GM18867 (cell line): ENCODE results near the gene XRN1.

Experiments used
- ATAC-seq: cut with Tn5 transposase; IDR thresholded peaks from one replicate; pipeline ENCODE4 v1.9.1; 2021; ENCODE audit warnings: mild to moderate bottlenecking, moderate library complexity; ENCODE audit not compliant: unreplicated experiment

XRN1 gene

GRCh38 chr3:142275856-142276255 lies 172.0 kb downstream of the XRN1 start:
- no peak for ATAC-seq

DNA sequence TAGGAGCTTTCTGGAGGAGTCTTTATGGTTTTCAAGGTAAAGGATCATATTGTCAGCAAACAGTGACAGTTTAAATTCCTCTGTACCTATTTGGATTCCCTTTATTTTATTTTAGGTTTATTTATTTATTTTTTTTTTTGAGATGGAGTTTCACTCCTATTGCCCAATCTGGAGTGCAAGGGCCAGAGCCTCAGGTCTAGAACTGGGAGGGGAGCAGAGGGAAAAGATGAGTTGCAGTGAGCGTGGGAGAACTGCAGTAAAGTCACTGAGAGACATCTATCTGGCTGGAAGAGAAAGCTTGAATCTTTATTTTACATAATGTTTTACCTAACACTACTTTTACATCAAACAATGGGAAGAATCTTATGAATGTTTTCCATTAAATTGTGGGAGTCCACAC lies 172.9 kb downstream of the XRN1 start:
- no peak for ATAC-seq

DNA sequence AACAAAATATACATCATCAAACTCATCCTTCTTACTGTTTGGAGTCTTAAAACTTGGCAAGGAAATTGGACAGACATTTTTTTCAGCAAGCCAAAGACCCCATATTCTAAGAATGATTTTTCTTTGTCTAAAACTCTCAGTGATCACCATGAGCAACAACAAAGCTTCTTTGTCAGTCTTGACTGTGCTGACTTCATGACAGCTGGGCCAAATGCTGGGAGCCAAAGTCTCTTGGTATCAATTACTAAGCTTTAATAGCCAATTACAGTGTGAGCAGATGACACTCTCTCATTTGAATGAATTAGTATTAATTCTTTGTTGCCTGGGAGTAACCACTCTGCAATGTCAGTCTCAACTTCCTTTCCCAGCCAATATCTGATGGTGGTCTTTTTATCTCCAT lies 174.3 kb downstream of the XRN1 start:
- ATAC-seq = no peak

DNA sequence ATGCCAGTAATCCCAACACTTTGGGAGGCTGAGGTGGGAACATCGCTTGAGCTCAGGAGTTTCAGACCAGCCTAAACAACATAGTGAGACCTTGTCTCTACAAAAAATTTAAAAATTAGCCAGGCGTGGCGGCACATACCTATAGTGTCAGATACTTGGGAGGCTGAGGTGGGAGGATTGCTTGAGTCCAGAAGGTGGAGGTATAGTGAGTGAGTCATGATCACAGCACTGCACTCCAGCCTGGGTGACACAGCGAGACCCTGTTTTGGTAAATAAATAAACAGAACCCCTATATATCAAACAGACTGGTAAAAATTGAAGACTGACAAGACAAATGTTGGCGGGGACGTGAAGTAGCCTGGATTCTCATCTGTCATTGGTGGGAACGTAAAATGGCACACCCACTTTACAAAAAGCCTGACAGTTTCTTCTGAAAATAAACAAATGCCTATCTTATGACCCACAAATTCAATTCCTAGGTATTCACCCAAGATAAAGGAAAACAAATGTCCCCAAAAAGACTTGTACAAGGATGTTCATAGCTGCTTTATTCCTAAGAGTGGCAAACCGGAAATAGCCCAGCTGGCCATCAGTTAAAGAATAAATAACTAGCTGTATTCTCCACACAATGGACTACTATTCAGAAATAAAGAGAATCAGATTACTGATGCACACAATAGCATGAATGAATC lies 175.5 kb downstream of the XRN1 start:
- ATAC-seq = no peak

GRCh38 chr3:142270407-142270806 lies 177.4 kb downstream of the XRN1 start:
- no peak for ATAC-seq

GRCh38 chr3:142269767-142270166 lies 178.1 kb downstream of the XRN1 start:
- ATAC-seq = no peak

GRCh38 chr3:142268426-142268825 lies 179.4 kb downstream of the XRN1 start:
- ATAC-seq = no peak

GRCh38 chr3:142267269-142267668 lies 180.6 kb downstream of the XRN1 start:
- no peak for ATAC-seq

GRCh38 chr3:142263112-142263511 lies 184.7 kb downstream of the XRN1 start:
- no peak for ATAC-seq

DNA sequence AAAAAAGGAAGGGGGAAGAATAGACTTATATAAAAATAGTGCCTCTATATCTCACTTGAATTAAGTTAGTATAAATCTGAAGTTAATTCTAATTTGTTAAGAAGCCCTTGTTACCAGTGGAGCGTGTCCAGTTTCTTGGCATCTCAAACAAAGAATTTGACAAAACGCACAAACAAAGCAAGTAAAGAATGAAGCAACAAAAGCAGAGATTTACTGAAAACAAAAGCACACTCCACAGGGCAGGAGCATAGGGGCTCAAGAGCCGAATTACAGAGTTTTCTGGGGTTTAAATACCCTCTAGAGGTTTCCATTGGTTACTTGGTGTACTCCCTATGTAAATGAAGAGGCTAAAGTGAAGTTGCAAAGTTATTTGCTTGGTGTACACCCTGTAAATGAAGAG lies 188.5 kb downstream of the XRN1 start:
- ATAC-seq = no peak

DNA sequence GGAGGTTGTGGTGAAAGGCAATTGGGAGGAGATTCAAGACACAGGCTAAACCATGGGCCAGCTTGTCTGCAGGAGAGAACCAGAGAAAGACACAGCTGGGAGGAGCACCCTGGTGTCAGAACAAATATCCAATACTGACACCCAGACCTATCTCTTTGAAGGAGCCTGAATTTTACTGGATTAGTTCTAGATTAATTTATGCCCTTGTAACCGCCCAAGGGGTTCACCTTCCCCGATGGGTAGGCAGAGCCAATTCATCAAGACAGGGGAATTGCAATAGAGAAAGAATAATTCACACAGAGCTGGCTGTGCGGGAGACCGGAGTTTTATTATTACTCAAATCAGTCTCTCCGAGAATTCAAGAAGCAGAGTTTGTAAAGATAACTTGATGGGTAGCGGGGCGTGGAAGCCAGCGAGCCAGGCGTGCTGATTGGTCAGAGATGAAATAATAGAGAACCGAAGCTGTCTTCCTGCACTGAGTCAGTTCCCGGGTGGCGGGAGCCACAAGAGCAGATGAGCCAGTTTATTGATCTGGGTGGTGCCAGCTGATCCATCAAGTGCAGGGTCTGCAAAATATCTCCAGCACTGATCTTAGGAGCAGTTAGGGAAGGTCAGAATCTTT lies 191.0 kb downstream of the XRN1 start:
- ATAC-seq = no peak
